Ramos (cell line): ENCODE results near the gene PAPSS1.

ENCODE experiments used
- in situ Hi-C: fragments of 300-500 bp; cut with MboI; formaldehyde crosslinking; loops from one replicate; pipeline ENCODE4 v1.14.3; 2022; ENCODE audit warnings: low sequenced_read_pairs; ENCODE audit not compliant: unreplicated experiment

PAPSS1 gene

GRCh38 chr4:107645604-107646003 lies 74.4 kb downstream of the PAPSS1 start:
- in situ Hi-C loops, result no loop called here

- in situ Hi-C loops, result no loop called here
Measured at GRCh38 chr4:107643021-107643420, 77.0 kb downstream of the PAPSS1 start.

GRCh38 chr4:107640878-107641277 lies 79.2 kb downstream of the PAPSS1 start:
- in situ Hi-C loops, result no loop called here

GRCh38 chr4:107640197-107640596 lies 79.8 kb downstream of the PAPSS1 start:
- in situ Hi-C loops, result no loop called here

- in situ Hi-C loops, result no loop called here
Measured at GRCh38 chr4:107635735-107636134, 84.3 kb downstream of the PAPSS1 start.

- in situ Hi-C loops, result no loop called here
Measured at GRCh38 chr4:107631560-107631959, 88.5 kb downstream of the PAPSS1 start.

- in situ Hi-C loops, result no loop called here
Measured at GRCh38 chr4:107630185-107630705, 89.8 kb downstream of the PAPSS1 start.

GRCh38 chr4:107629318-107629717 lies 90.7 kb downstream of the PAPSS1 start:
- in situ Hi-C loops, result no loop called here

GRCh38 chr4:107625391-107625902 lies 94.6 kb downstream of the PAPSS1 start:
- in situ Hi-C loops, result no loop called here

- in situ Hi-C loops, result no loop called here
Measured at GRCh38 chr4:107624024-107624423, 96.0 kb downstream of the PAPSS1 start.

- in situ Hi-C loops, result no loop called here
Measured at GRCh38 chr4:107622006-107622405, 98.0 kb downstream of the PAPSS1 start.

- in situ Hi-C loops, result no loop called here
Measured at GRCh38 chr4:107619731-107620130, 100.3 kb downstream of the PAPSS1 start.

- in situ Hi-C loops, result no loop called here
Measured at GRCh38 chr4:107619066-107619465, 101.0 kb downstream of the PAPSS1 start.

- in situ Hi-C loops, result no loop called here
Measured at GRCh38 chr4:107618656-107619055, 101.4 kb downstream of the PAPSS1 start.

GRCh38 chr4:107616838-107617389 lies 103.1 kb downstream of the PAPSS1 start:
- in situ Hi-C loops, result no loop called here

- in situ Hi-C loops, result no loop called here
Measured at GRCh38 chr4:107615809-107616208, 104.2 kb downstream of the PAPSS1 start.

GRCh38 chr4:107603430-107603829 lies 116.6 kb downstream of the PAPSS1 start:
- in situ Hi-C loops, result no loop called here

GRCh38 chr4:107600983-107601382 lies 119.1 kb downstream of the PAPSS1 start:
- in situ Hi-C loops, result no loop called here

GRCh38 chr4:107600436-107600835 lies 119.6 kb downstream of the PAPSS1 start:
- in situ Hi-C loops, result no loop called here

- in situ Hi-C loops, result no loop called here
Measured at GRCh38 chr4:107599841-107600240, 120.2 kb downstream of the PAPSS1 start.

GRCh38 chr4:107593230-107593629 lies 126.8 kb downstream of the PAPSS1 start:
- in situ Hi-C loops, result no loop called here

GRCh38 chr4:107592519-107592918 lies 127.5 kb downstream of the PAPSS1 start:
- in situ Hi-C loops, result no loop called here
